ENCODE results near the gene FGD2.
A peak's percentile ranks its signal among the peaks of the same experiment; 100 is the strongest.

- TF ChIP-seq, protein P1, sequence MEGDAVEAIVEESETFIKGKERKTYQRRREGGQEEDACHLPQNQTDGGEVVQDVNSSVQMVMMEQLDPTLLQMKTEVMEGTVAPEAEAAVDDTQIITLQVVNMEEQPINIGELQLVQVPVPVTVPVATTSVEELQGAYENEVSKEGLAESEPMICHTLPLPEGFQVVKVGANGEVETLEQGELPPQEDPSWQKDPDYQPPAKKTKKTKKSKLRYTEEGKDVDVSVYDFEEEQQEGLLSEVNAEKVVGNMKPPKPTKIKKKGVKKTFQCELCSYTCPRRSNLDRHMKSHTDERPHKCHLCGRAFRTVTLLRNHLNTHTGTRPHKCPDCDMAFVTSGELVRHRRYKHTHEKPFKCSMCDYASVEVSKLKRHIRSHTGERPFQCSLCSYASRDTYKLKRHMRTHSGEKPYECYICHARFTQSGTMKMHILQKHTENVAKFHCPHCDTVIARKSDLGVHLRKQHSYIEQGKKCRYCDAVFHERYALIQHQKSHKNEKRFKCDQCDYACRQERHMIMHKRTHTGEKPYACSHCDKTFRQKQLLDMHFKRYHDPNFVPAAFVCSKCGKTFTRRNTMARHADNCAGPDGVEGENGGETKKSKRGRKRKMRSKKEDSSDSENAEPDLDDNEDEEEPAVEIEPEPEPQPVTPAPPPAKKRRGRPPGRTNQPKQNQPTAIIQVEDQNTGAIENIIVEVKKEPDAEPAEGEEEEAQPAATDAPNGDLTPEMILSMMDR (conservative IDR thresholded peaks at IDR 0.05; ENCODE audit: low read depth, low read length), result peak; percentile 79
- no peak for TF ChIP-seq EZH2 (IDR thresholded peaks at IDR 0.05; ENCODE audit: low read length, unreplicated experiment)
These were observed 24.0 kb downstream of the FGD2 start for GRCh38 chr6:37029249-37029971.
